HuH-7.5 (cell line): Measurements from ENCODE around the gene RHOXF2.
"Not testable (repeated sequence)": the region's sequence is repeated elsewhere in the genome, so short reads cannot be mapped to it uniquely, and the experiment has no call there.

Source experiments
- DNase-seq: peaks from one replicate; pipeline ENCODE4 v3.0.0; 2011; ENCODE audit warnings: low spot score

RHOXF2 gene, protein sequence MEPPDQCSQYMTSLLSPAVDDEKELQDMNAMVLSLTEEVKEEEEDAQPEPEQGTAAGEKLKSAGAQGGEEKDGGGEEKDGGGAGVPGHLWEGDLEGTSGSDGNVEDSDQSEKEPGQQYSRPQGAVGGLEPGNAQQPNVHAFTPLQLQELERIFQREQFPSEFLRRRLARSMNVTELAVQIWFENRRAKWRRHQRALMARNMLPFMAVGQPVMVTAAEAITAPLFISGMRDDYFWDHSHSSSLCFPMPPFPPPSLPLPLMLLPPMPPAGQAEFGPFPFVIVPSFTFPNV

GRCh38 chrX:120158313-120158712 is at the start of gene RHOXF2:
Gene RHOXF2 (plus strand): TSS chrX:120158613. CDS start chrX:120158751, 138 bp downstream.
- not testable (repeated sequence) for DNase-seq

GRCh38 chrX:120109378-120109777 is 49.0 kb upstream of the RHOXF2 start:
- DNase-seq, result no peak

GRCh38 chrX:120111611-120112010 is 46.8 kb upstream of the RHOXF2 start:
- no peak for DNase-seq

DNA sequence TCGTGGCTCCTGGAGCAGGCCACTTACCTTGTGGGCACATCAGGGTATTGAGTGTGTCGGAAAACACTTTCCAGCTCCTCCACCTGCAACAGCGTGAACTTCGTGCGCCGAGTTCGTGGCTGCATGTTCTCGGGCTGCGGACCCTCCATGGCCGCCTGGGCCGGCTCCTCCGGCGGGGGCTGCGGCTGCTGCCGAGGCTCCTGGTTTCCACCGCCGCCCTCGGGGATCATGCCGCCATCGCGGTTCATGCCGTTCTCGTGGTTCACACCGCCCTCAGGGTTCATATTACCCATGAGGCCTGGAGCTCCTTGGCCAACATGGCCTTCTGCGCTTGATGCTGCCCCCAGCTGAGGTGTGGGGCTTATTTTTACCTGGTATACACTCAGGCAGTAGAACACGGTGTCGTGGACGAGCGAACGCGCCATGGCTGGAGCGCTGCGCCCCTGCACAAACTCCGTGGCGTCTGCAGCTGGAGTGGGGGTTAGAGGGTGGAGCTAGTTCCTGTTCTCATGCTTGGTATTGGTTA is 42.9 kb upstream of the RHOXF2 start, which contains the start of gene RHOXF1:
TSS of gene RHOXF1 (minus strand) at position 476 of the 526 bp plus-strand sequence. CDS start at position 425, 51 bp downstream.
- no peak for DNase-seq

- DNase-seq, result no peak
These were observed 38.2 kb upstream of the RHOXF2 start for GRCh38 chrX:120120223-120120622.

DNA sequence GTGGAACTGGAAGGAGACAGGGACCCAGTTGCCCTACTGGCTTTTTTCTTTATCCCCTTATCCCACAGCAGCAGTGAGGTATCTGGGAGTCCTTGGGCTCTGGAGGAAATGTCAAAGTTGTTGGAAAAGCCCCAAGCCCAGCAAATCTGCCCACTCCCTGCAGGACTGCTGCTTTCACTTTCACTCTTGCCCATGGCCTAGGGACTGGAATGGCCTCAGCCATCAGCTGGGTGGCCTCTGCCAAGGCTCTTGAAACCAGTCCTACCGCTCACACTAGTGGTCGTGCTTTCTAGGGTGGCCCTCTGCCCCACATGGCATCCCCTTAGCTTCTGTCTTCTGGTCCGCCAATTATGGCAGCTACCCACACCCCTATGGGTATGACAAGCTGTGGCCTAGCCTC is 33.0 kb upstream of the RHOXF2 start:
- no peak for DNase-seq

DNA sequence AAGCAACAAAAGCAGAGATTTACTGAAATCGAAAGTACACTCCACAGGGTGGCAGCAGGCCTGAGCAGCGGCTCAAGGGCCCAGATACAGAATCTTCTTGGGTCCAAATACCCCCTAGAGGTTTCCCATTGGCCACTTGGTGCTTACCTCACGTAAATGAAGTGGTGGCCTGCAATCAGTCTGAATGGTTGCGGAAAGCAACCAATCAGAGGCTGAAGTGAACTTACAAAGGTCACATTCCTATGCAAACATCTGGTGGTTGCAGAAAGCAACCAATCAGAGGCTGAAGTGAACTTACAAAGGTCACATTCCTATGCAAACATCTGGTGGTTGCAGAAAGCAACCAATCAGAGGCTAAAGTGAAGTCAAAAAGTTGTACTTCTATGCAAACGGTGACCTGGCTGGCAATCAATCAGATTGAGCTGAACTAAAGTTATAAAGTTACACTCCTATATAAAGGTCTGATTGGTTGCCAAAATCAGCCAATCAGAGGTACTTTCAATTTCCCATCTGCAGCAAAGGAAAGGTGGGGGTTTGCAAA is 30.0 kb upstream of the RHOXF2 start:
- not testable (repeated sequence) for DNase-seq

GRCh38 chrX:120136128-120136527 is 22.3 kb upstream of the RHOXF2 start:
- DNase-seq, result no peak

- DNase-seq, result no peak
These were observed 21.6 kb upstream of the RHOXF2 start for GRCh38 chrX:120136840-120137239.

GRCh38 chrX:120137439-120137838 is 21.0 kb upstream of the RHOXF2 start:
- DNase-seq, result no peak

DNA sequence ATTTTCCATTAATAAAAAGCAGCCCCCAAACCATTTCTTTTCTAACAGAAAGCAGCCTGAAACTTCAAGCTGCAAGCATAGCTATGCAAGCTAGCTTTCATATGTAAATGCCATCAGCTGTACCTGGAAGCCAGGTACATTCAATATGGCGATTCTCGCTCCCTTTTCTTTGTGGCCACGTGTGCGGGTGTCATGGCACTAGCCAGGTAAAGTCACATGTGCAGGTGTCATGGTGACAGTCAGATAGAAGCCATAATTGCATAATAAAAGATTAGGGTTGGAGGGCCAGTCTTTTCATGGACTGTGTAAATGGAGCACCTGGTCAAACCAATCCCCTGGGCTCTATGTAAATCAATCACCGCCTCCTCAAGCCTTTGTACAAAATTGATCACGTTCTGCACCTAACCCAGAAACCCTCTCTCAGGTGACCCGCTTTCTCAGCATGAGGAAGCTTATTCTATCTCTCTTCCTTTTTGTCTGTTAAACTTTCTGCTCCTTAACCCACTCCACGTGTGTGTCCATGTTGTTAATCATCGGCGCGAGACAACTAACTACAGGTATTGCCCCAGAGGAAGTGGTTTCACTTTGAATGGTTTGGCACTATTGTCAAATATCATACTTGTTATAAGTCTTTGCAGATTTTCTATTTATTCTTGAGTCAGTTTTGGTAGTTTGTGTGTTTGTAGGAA is 18.0 kb upstream of the RHOXF2 start:
- DNase-seq, result no peak

DNA sequence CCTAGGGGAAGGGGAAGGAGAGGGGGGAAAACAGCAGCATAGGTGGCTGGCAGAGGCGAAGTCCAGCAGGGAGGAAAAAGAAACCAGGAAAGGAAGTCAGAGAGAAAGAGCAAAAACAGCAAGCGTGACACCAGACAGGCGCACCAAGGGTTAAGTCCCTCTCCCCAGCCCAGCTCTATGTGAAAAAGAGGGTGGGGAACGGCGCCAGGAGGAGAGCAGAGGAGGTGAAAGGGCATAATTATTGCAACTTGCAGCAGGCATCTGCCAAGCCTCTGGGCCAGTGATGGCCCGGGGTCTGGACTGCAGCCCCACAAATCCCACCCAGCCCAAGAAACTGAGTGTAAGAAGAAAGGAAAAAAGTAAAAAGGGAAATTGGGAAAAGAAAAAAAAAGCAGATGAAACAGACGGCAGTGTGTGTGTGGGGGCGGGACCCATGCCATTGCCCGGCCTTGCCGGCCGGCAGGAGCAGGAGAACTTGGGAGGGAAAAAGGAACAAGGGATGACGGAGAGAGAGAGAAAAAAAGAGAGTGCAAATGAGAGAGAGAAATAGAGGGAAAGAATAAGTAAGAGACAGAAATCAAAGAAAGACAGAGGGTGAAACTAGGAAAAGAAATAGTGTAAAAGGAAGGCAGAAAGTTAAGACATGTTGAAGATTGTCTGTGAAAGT is 14.1 kb upstream of the RHOXF2 start:
- DNase-seq, result no peak

- no peak for DNase-seq
These were observed 13.0 kb upstream of the RHOXF2 start for GRCh38 chrX:120145295-120145925.

DNA sequence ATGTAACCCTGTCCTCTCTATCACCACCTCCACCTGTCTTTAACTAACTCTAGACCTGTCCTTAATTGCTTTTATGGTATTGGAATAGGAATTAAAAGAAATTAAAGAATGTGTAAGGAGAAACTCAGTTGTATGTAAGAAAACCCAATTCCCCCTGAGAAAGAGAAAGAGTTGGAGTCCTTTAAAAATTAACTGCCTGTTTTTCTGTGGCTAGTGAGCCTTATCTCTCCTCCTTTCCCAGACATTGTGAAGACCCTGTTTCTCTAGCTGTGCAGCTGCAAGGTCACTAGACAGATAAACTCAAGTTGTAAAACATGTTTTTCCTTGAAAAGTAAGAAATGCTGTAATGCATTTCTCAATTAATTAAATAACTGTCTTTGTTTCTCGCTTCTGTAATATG is 12.1 kb upstream of the RHOXF2 start:
- not testable (repeated sequence) for DNase-seq

DNA sequence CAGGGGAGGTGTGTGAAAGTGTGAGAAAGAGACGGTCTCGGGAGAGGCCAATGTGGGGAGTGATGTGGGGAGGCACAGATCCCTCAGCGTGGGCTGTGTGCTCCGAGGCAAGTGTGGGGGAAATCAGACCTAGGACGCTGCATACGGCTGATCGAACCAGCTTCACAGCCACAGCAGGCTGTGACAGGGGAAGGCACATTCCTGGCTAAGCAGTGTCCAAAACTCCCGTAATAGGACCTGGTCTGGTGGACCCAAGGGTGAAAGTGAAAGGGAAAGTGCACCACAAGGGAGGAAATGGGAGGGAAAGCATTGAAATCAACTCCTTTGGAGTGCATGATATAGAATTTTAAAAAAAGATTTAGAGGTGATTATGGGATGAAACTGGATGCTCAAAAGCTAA is 10.9 kb upstream of the RHOXF2 start:
- no peak for DNase-seq

GRCh38 chrX:120150109-120150744 is 8.2 kb upstream of the RHOXF2 start:
- DNase-seq, result not testable (repeated sequence)

DNA sequence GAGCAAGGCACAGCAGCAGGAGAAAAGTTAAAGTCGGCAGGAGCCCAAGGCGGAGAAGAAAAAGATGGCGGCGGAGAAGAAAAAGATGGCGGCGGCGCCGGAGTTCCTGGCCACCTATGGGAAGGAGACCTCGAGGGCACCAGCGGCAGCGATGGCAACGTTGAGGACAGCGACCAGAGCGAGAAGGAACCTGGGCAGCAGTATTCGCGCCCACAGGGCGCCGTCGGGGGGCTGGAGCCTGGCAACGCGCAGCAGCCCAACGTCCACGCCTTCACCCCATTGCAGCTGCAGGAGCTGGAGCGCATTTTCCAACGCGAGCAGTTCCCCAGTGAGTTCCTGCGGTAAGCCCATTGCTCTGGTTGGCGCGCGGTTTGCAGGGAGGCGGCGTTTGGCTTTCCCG is 673 bp downstream of the RHOXF2 start:
- not testable (repeated sequence) for DNase-seq

DNA sequence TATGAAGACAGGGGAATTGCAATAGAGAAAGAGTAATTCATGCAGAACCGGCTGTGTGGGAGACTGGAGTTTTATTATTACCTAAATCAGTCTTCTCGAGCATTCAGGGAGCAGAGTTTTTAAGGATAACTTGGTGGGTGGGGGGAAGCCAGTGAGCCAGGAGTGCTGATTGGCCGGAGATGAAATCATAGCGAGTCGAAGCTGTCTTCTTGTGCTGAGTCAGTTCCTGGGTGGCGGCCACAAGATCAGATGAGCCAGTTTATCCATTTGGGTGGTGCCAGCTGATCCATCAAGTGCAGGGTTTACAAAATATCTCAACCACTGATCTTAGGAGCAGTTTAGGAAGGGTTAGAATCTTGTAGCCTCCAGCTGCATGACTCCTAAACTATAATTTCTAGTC is 34.8 kb downstream of the RHOXF2 start:
- DNase-seq, result not testable (repeated sequence)

GRCh38 chrX:120193720-120194119 is 35.3 kb downstream of the RHOXF2 start:
- DNase-seq, result not testable (repeated sequence)

DNA sequence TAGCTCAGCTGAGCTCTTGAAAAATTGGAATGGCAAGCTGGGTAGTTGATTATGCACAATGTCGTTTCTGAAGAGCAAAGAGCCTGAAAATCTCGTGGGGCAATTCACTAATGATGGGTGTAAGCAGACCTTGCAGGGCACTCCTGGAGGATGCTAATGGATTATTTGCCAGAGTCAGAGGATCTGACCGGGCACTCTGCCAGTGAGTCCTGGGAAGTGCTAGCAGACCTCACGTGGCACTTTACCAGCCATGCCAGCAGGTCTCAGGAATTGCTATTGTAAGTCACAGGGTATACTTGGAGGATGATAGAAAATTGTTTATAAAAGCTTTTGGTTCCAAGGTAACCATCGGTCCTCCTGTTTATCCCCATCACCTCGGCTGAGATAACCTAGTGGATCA is 37.4 kb downstream of the RHOXF2 start:
- not testable (repeated sequence) for DNase-seq

GRCh38 chrX:120196626-120197283 is 38.3 kb downstream of the RHOXF2 start:
- not testable (repeated sequence) for DNase-seq
